H1 (cell line): ENCODE data around the gene TMEM125. TPM values are rescaled to one million over a fixed set of nuclear protein-coding genes. Genes with fewer than 3 reads are reported as not detected.

ENCODE experiments used
- CTCF ChIA-PET: fragments of 300-600 bp; sonication (Branson Sonifier 250); formaldehyde crosslinking; loops from one replicate; lab custom pipeline; 2021; ENCODE audit not compliant: partially characterized antibody; lab: Charles Lee
- POLR2A ChIA-PET: fragments of 300-600 bp; sonication (Branson Sonifier 250); formaldehyde crosslinking; loops from one replicate; lab custom pipeline; 2021; ENCODE audit warnings: inconsistent platforms; ENCODE audit not compliant: partially characterized antibody; lab: Charles Lee
- DNase-seq, 2 experiments: peaks; one replicate each; pipeline versions ENCODE4 v3.0.0 to v3.0.0-alpha.2; 2010 to 2022; ENCODE audit warnings: low spot score in 2 of 2, low read depth in 1 of 2, mixed read lengths in 1 of 2
- FAIRE-seq: peaks from 2 replicates; lab custom pipeline; 2011; peaks lifted over from hg19 to GRCh38; lab: Jason Lieb, UNC
- H2AFZ ChIP-seq: 2 replicates; pipeline ENCODE4 v1.8.1; 2012; ENCODE audit warnings: low read length, inconsistent platforms
- H2AK5ac ChIP-seq: 2 replicates; pipeline ENCODE4 v1.6.1; 2013; ENCODE audit warnings: low read depth, low read length
- H2BK120ac ChIP-seq: replicated peaks from 2 replicates; pipeline ENCODE3; 2013; ENCODE audit warnings: low read depth, low read length, inconsistent platforms
- H2BK12ac ChIP-seq: 2 replicates; pipeline ENCODE4 v1.6.1; 2013; ENCODE audit warnings: low read depth, low read length
- H2BK15ac ChIP-seq: 2 replicates; pipeline ENCODE4 v1.6.1; 2013; ENCODE audit warnings: low read length
- H2BK20ac ChIP-seq: 2 replicates; pipeline ENCODE4 v1.6.1; 2013; ENCODE audit warnings: low read length
- H2BK5ac ChIP-seq: 2 replicates; pipeline ENCODE4 v1.6.1; 2013; ENCODE audit warnings: low read depth, low read length
- H3K14ac ChIP-seq: 2 replicates; pipeline ENCODE4 v1.6.1; 2013; ENCODE audit warnings: inconsistent platforms; ENCODE audit not compliant: insufficient read length
- H3K18ac ChIP-seq: 2 replicates; pipeline ENCODE4 v1.6.1; 2013; ENCODE audit warnings: low read length; ENCODE audit errors: extremely low read depth
- H3K23ac ChIP-seq: 2 replicates; pipeline ENCODE4 v1.6.1; 2013; ENCODE audit warnings: inconsistent platforms; ENCODE audit not compliant: insufficient read length
- H3K23me2 ChIP-seq: 2 replicates; pipeline ENCODE4 v1.6.1; 2013; ENCODE audit warnings: low read depth, low read length
- H3K27ac ChIP-seq: 2 replicates; pipeline ENCODE4 v1.6.1; 2011; ENCODE audit warnings: low read depth, low read length, inconsistent platforms
- H3K27me3 ChIP-seq, 4 experiments: replicated peaks in 1 of 4; 1 replicate in 1 of 4; 2 replicates in 3 of 4; pipeline versions ENCODE4 v1.6.1 to v1.8.1; 2011 to 2013; ENCODE audit warnings: low read length in 3 of 4, mild to moderate bottlenecking in 3 of 4, inconsistent platforms in 2 of 4, mixed read lengths in 2 of 4, moderate library complexity in 1 of 4; ENCODE audit not compliant: control insufficient read depth in 3 of 4, insufficient read depth in 3 of 4; ENCODE audit errors: extremely low read depth in 1 of 4
- H3K36me3 ChIP-seq, 4 experiments: 2 replicates each; pipeline versions ENCODE4 v1.6.1 to v1.8.1; 2011 to 2013; ENCODE audit warnings: mild to moderate bottlenecking in 4 of 4, low read length in 3 of 4, moderate library complexity in 2 of 4, control low read depth in 1 of 4, inconsistent platforms in 1 of 4; ENCODE audit not compliant: insufficient read depth in 4 of 4, control insufficient read depth in 2 of 4
- H3K4ac ChIP-seq: replicated peaks from 2 replicates; pipeline ENCODE3; 2013; ENCODE audit warnings: low read length, low read depth, mixed read lengths, inconsistent platforms; ENCODE audit not compliant: insufficient read length
- H3K4me1 ChIP-seq, 4 experiments: replicated peaks in 1 of 4; 1 replicate in 1 of 4; 2 replicates in 3 of 4; pipeline versions ENCODE4 v1.6.1 to v1.8.1; 2011 to 2013; ENCODE audit warnings: low read length in 3 of 4, inconsistent platforms in 2 of 4, mixed read lengths in 1 of 4; ENCODE audit not compliant: insufficient read depth in 4 of 4, control insufficient read depth in 3 of 4
- H3K4me2 ChIP-seq, 2 experiments: 2 replicates each; pipeline versions ENCODE4 v1.6.1 to v1.8.1; 2011 to 2013; ENCODE audit warnings: low read depth in 2 of 2, low read length in 2 of 2, control low read depth in 1 of 2, inconsistent platforms in 1 of 2, mild to moderate bottlenecking in 1 of 2; ENCODE audit not compliant: insufficient read depth in 1 of 2
- H3K4me3 ChIP-seq, 4 experiments: fragments of 200-600, 300-600 bp in 1 of 4; sonication (generic), shearing (Covaris generic), sonication (Bioruptor Twin) in 1 of 4; 2 replicates each; pipeline versions ENCODE4 v1.5.1 to v1.8.1; 2011 to 2016; ENCODE audit warnings: low read length in 4 of 4, low read depth in 3 of 4, control low read depth in 2 of 4, inconsistent platforms in 2 of 4, mild to moderate bottlenecking in 2 of 4, mixed read lengths in 1 of 4, moderate library complexity in 1 of 4; ENCODE audit not compliant: insufficient read depth in 2 of 4; ENCODE audit errors: extremely low read depth in 1 of 4
- H3K56ac ChIP-seq: replicated peaks from 2 replicates; pipeline ENCODE3; 2013; ENCODE audit warnings: low read depth, mild to moderate bottlenecking, mixed read lengths, low read length, inconsistent platforms; ENCODE audit not compliant: insufficient read length
- H3K79me1 ChIP-seq: 2 replicates; pipeline ENCODE4 v1.6.1; 2013; ENCODE audit warnings: low read depth, low read length, control low read depth
- H3K79me2 ChIP-seq, 2 experiments: 2 replicates each; pipeline versions ENCODE4 v1.6.1 to v1.8.1; 2012 to 2013; ENCODE audit warnings: low read length in 2 of 2, mild to moderate bottlenecking in 2 of 2, inconsistent platforms in 1 of 2; ENCODE audit not compliant: insufficient read depth in 2 of 2, control insufficient read depth in 1 of 2
- H3K9ac ChIP-seq, 4 experiments: replicated peaks in 1 of 4; 1 replicate in 1 of 4; 2 replicates in 3 of 4; pipeline versions ENCODE4 v1.6.1 to v1.8.1; 2011 to 2013; ENCODE audit warnings: low read depth in 3 of 4, low read length in 3 of 4, control low read depth in 2 of 4, mild to moderate bottlenecking in 2 of 4, moderate library complexity in 2 of 4, inconsistent platforms in 1 of 4; ENCODE audit errors: extremely low read depth in 1 of 4
- H3K9me3 ChIP-seq, 2 experiments: 2 replicates each; pipeline versions ENCODE4 v1.6.1 to v1.8.1; 2012 to 2013; ENCODE audit warnings: mild to moderate bottlenecking in 2 of 2, moderate library complexity in 2 of 2, control low read depth in 1 of 2, inconsistent platforms in 1 of 2, low read depth in 1 of 2, low read length in 1 of 2, mixed read lengths in 1 of 2; ENCODE audit not compliant: insufficient read depth in 2 of 2
- H4K20me1 ChIP-seq, 2 experiments: replicated peaks in 1 of 2; 2 replicates each; pipeline versions ENCODE3 to v1.8.1; 2011 to 2013; ENCODE audit warnings: inconsistent platforms in 2 of 2, low read length in 2 of 2, mild to moderate bottlenecking in 1 of 2; ENCODE audit not compliant: insufficient read depth in 2 of 2, control insufficient read depth in 1 of 2
- H4K5ac ChIP-seq: 2 replicates; pipeline ENCODE4 v1.6.1; 2013; ENCODE audit warnings: low read length, low read depth, mixed read lengths, inconsistent platforms; ENCODE audit not compliant: insufficient read length
- H4K8ac ChIP-seq: 2 replicates; pipeline ENCODE4 v1.8.0; 2013; ENCODE audit warnings: mild to moderate bottlenecking, moderate library complexity, low read length, inconsistent platforms; ENCODE audit not compliant: insufficient read depth; ENCODE audit errors: extremely low read depth
- H4K91ac ChIP-seq: replicated peaks from 2 replicates; pipeline ENCODE3; 2013; ENCODE audit warnings: low read length, mixed read lengths, inconsistent platforms; ENCODE audit not compliant: insufficient read length
- ATF3 ChIP-seq: IDR thresholded peaks from 2 replicates; pipeline ENCODE4 v1.6.1; 2011; ENCODE audit warnings: low read depth, mild to moderate bottlenecking, low read length; ENCODE audit not compliant: insufficient read depth
- GTF2F1 ChIP-seq: IDR thresholded peaks from 2 replicates; pipeline ENCODE4 v1.6.1; 2012; ENCODE audit warnings: low read depth, low read length, improper control_type of control experiment, borderline replicate concordance
- MAFK ChIP-seq: IDR thresholded peaks from 2 replicates; pipeline ENCODE4 v1.6.1; 2012; ENCODE audit warnings: low read depth, mild to moderate bottlenecking, improper control_type of control experiment, low read length
- MAX ChIP-seq: IDR thresholded peaks from 2 replicates; pipeline ENCODE4 v1.6.1; 2012; ENCODE audit warnings: inconsistent platforms
- NANOG ChIP-seq: IDR thresholded peaks from 2 replicates; pipeline ENCODE4 v1.6.1; 2011; ENCODE audit warnings: low read length, low read depth, mild to moderate bottlenecking, inconsistent platforms; ENCODE audit not compliant: insufficient read depth, poor library complexity, severe bottlenecking
- NRF1 ChIP-seq: IDR thresholded peaks from 2 replicates; pipeline ENCODE4 v1.6.1; 2011; ENCODE audit warnings: mild to moderate bottlenecking, low read depth, low read length, improper control_type of control experiment
- RAD21 ChIP-seq, 2 experiments: IDR thresholded peaks in 1 of 2; conservative IDR thresholded peaks in 1 of 2; 2 replicates each; pipeline ENCODE4 v1.6.1; 2011; ENCODE audit warnings: low read depth in 2 of 2, low read length in 2 of 2, improper control_type of control experiment in 1 of 2, inconsistent platforms in 1 of 2, mild to moderate bottlenecking in 1 of 2, moderate library complexity in 1 of 2
- RFX5 ChIP-seq: IDR thresholded peaks from 2 replicates; pipeline ENCODE4 v1.6.1; 2011; ENCODE audit warnings: low read depth, low read length, improper control_type of control experiment, borderline replicate concordance
- RNF2 ChIP-seq: fragments of 200-900, 300-1000 bp; sonication (generic); IDR thresholded peaks from 2 replicates; pipeline ENCODE4 v1.7.1; 2016; ENCODE audit warnings: borderline replicate concordance, low read depth, mild to moderate bottlenecking, antibody characterized with exemption, low read length; ENCODE audit not compliant: poor library complexity, severe bottlenecking; ENCODE audit errors: missing control alignments
- SIRT6 ChIP-seq: IDR thresholded peaks from one replicate; pipeline ENCODE4 v1.7.1; 2012; ENCODE audit warnings: low read length, inconsistent platforms
- SIX5 ChIP-seq: IDR thresholded peaks from 2 replicates; pipeline ENCODE4 v1.6.1; 2011; ENCODE audit warnings: mild to moderate bottlenecking, low read depth, low read length
- TCF12 ChIP-seq: IDR thresholded peaks from 2 replicates; pipeline ENCODE4 v1.6.1; 2011; ENCODE audit warnings: low read depth, mild to moderate bottlenecking, low read length
- YY1 ChIP-seq: IDR thresholded peaks from 2 replicates; pipeline ENCODE4 v1.6.1; 2011; ENCODE audit warnings: low read depth, mild to moderate bottlenecking, low read length
- WGBS, 2 experiments: shearing (Covaris generic) in 1 of 2; methylation state at CpG; one replicate each; pipeline versions ENCODE4 v1.1.6 to v1.1.7; 2013 to 2015; ENCODE audit warnings: low lambda C conversion rate in 2 of 2, mixed read lengths in 2 of 2, inconsistent platforms in 1 of 2, low coverage in 1 of 2, missing lambda C conversion rate in 1 of 2; ENCODE audit not compliant: insufficient replicate concordance in 2 of 2, insufficient coverage in 1 of 2, insufficient read length in 1 of 2; ENCODE audit errors: extremely low coverage in 1 of 2, missing lambda C conversion rate in 1 of 2; 5-methylcytosine and 5-hydroxymethylcytosine counted together
- polyA plus RNA-seq, 7 experiments: library from polyadenylated mRNA; depleted of rRNA in 3 of 7; stranded (reverse) in 5 of 7; unstranded in 2 of 7; fragments of >200 nt in 5 of 7; fragments of 200-250 nt in 2 of 7; gene quantifications; 1 replicate in 5 of 7; 2 replicates in 1 of 7; 4 replicates in 1 of 7; pipeline versions ENCODE4 v1.2.1 to v1.2.3, GENCODE V29; 2011 to 2013; ENCODE audit warnings: missing spikeins in 2 of 7, mixed read lengths in 2 of 7
- total RNA-seq: library from RNA; stranded (reverse); fragmentation: NEBNext Ultra II Directional; extraction: Animal tissue kit (Norgen Biotek cat#: 25700); gene quantifications from 2 replicates; pipeline ENCODE4 v1.2.1, GENCODE V29; 2021

Gene TMEM125
- total and polyA plus RNA-seq, 2 of the 8 experiments (the other 6 are each of a cell fraction or from before 2014, with no cell fraction given), result 26.5 to 46.7 TPM

- Histone ChIP-seq H4K8ac (no peak overlapping the region), H2AFZ (no peak overlapping the region), H3K4me1 (no peaks in the 10 kb centered on the region), H3K23me2 (no peaks in the 10 kb centered on the region), H3K79me2 (no peaks in the 10 kb centered on the region), H3K27ac (no peak overlapping the region), H2BK120ac (no peak overlapping the region), H3K36me3 (no peaks in the 10 kb centered on the region), H3K79me1 (no peaks in the 10 kb centered on the region), H3K18ac (no peak overlapping the region), H3K9me3 (peaks cover 23 to 44% of the 10 kb centered on the region in 2 experiments), H3K56ac (no peak overlapping the region), H2BK12ac (no peak overlapping the region), H4K20me1 (no peaks in the 10 kb centered on the region), H2AK5ac (no peak overlapping the region), H3K4me3 (no peak overlapping the region), H3K27me3 (no peaks in the 10 kb centered on the region), H3K4ac (no peak overlapping the region), H2BK20ac (no peak overlapping the region), H3K14ac (no peak overlapping the region), H3K23ac (no peak overlapping the region), H3K9ac (no peak overlapping the region), H2BK15ac (no peak overlapping the region), H4K91ac (no peak overlapping the region), H4K5ac (no peak overlapping the region), H3K4me2 (no peak overlapping the region), H2BK5ac (no peak overlapping the region)
- CTCF ChIA-PET, result interaction anchor here (0.6 to 2.8 kb wide), 2 partner anchors 12 to 168 kb away, joined by 3 to 7 read pairs; no protein-coding TSS in a partner anchor
- WGBS, 2 experiments, result 89% methylated on average over 3 of the region's 3 CpGs; no CpG with 5 or more reads in 1 of the 2 experiments
- FAIRE-seq (no peak), DNase-seq (no peak)
- POLR2A ChIA-PET, result no interaction called here
- TF ChIP-seq MAFK (no peak), RAD21 (IDR thresholded peaks at IDR 0.05 in 1 of 2, conservative IDR thresholded peaks at IDR 0.05 in 1 of 2; ENCODE audit: low read depth in 2 of 2, low read length in 2 of 2) (no peak), MAX (no peak), ATF3 (no peak), GTF2F1 (no peak), NANOG (no peak), SIRT6 (no peak), SIX5 (no peak), RFX5 (no peak), RNF2 (no peak), YY1 (no peak), NRF1 (no peak), TCF12 (no peak)
Measured at GRCh38 chr1:43250351-43250761, 19.4 kb upstream of the TMEM125 start.
